ENCODE measurements around the gene ZNF579.
A peak's percentile ranks its signal among the peaks of the same experiment; 100 is the strongest.
"Not testable (repeated sequence)": the region's sequence is repeated elsewhere in the genome, so short reads cannot be mapped to it uniquely, and the experiment has no call there.

Gene ZNF579

DNA sequence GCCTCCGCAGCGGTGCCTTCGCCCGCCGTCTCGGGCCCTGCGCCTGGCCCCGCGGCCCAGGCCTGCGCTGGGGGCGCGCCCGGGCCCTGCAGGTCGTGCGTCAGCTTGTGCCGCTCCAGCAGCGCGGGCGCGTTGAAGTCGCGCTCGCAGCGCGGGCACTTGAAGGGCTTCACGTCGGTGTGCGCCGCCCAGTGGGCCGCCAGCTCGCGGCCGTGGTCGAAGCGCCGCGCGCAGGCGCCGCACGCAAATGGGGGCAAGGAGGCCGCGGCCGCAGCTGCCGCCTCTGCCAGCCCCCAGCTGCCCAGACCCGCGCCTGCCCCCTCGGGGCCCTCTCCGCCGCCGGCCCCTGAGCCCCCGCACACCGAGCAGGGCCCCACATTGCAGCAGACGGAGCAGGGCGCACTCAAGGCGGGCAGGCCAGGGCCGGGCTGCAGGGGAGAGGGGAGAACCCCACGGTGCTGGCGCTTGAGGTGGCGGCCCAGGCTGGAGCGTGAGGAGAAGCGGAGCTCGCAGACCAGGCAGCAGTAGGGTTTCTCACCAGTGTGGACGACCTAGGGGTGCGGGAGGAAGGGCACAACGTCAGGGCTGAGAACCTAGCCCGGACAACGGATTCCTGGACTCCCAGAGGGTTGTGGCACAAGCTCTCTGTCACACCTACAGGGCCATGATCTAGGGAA, 12.6 kb upstream of the ZNF579 start:
- DNase-seq (ENCODE audit: low read depth in 2 of 2), result no peak

DNA sequence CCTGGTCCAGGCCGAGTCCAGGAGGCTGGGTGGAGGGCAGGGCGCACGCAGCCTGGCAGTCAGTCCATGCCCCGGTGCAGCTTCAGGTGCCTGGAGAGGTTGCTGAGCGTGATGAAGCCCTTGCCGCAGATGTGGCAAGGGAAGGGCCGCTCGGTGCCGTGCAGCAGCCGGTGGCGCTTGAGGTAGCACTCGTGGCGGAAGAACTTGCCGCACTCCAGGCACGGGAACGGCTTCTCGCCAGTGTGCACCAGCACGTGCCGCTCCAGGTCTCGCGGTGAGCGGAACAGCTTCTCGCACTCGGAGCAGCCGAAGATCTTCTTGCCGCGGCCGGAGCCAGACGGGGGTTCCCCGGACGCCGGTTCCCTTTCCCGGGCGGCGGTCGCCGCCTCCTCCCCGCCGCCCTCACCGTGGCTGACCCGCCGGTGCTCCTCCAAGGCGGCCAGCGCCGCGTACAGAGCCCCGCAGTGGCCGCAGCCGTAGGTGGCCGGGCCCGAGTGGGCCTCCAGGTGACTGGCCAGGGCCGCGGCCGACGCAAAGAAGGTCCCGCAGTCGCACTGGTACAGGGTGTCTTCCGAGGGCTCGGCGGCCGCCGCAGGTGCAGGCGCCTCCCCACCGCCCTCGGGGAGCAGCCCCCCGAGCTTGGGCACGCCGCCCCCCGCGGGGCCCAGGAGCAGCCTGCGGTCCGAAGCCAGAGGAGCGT, 11.9 kb upstream of the ZNF579 start:
- no peak for DNase-seq (ENCODE audit: low read depth in 2 of 2)

DNA sequence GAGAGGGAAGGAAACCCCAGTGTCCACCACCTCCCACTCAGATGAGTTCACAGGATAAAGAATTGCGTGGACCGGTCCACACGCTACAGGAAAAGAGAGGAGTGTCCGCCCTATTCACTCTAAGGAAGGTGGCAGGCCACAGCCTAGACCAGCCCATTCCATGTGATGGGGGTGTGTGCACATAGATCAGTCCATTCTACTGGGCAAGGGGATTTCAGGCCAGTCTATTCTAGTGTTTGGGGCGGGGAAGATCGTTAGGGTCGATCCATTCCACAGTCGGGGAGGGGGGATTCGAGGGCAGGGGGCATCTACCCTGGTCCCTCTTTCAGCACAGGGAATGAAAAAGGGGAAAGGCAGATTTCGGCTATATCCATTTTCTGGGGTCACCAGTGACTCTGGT, 10.9 kb upstream of the ZNF579 start:
- no peak for DNase-seq (ENCODE audit: low read depth in 2 of 2)

DNA sequence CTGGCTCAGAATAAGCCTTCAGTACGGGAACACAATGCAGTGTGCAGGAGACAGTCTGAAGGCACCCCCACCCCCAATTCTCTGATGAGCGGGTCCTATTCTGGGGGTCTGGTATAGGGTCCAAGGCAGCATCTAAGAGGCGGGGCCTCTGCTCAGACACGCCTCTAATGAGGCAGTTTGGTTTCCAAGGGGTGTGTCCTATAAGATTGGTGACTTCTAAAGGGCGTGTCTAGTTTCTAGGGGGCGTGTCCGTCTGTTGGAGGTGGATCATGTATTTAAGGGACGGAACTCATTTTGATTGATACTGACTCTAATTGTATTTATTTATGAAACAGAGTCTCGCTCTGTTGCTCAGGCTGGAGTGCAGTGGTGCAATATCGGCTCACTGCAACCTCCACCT, 10.0 kb upstream of the ZNF579 start:
- no peak for DNase-seq (ENCODE audit: low read depth in 2 of 2)

DNA sequence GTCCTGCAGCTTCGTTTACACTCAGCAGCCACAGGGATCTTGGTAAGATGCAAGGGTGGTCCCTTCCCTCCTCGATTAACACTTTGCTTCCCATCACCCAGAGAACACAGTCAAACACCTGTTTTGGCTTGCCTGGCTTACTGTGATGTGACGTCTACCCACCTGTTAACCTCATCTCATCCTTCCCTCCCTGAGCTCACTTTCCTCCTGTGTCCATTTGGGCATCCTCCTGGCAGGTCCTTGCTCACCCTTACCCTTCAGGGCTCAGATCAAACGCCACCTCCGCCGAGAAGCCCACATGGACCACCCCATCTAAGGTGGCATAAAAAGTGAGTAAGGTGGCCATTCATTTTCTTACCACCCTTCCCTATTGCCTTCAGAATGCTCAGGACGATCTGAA, 9.5 kb upstream of the ZNF579 start:
- DNase-seq (ENCODE audit: low read depth in 2 of 2), result no peak

DNA sequence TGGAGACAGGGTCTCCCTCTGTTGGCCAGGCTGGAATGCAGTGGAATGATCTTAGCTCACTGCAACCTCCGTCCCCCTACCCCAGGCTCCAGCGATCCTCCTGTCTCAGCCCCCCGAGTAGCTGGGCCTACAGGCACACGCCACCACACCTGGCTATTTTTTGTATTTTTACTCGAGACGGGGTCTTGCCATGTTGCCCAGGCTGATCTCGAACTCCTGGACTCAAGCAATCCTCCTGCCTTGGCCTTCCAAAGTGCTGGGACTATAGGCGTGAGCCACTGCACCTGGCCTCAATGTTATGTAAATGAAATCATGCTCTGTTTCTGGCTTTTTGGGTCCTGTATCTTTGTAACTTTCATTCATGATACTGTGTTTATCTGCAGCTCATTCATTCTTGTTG, 8.1 kb upstream of the ZNF579 start:
- DNase-seq (ENCODE audit: low read depth in 2 of 2), result no peak

DNA sequence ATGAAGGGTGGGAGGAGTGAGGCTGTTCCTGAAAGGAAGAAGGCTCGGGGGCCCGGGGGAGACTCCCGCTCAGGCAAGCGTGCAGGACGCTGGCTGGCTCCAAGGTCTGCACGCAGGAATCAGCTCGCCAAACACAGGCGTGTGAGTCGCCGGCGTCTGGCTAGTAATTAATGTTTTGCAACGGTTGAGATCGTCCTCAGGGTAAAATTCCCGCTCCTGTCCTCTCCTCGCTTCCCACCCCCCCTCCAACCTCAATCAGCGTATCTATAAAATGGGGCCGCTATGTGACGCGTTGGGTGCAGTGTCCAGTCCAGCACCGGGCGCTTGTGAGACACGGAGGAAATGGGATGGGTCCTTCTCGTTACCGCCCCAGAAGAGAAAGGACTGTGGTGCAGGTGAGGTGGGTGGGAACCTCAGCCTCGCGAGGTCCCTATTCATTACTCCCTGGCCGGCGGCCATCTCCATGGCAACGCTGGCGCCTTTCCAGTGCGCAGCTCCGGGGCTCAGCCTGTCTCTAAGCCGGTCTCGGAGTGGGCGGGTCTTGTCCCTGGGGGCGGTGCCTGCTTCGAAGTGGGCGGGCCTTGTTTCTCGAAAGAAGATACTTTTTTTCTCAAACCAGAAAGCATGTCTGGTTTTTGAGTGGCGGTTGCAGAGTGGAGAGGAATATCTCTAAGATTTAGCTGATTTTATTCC, 6.5 kb upstream of the ZNF579 start:
- peak; percentile 78 to 84 for DNase-seq (ENCODE audit: low read depth in 2 of 2)

DNA sequence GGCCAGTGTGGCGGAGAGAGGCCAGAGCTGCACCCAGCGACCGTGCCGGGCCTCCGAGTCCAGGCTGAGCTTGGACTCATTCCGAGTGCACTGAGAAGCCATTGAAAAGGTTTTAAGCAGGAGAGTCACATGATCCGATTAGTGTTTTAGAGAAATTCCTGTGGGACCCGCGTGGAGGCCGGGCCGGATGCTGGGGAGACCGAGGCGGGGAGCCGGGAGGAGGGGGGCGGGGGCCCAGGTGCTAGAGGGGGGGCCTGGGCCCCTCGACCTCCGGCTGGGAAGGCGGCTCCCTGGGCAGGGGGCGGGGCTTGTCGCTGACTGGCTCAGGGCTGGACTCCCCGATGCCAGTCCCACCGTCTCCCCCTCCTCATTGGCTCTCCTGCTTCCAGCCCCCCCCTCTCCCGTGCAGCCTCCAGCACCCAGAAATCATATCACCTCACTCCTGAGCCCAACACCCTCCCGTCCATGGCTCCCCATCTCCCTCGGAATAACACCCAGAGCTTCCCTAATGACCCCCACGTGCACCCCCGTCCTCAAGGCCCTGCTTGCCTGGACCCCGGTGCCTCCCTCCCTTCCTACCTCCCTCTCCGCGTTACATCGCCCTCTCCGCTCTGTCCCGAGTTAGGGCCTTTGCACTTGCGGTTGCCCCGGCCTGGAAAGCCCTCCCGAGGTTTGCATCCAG, 5.2 kb upstream of the ZNF579 start:
- DNase-seq (ENCODE audit: low read depth in 2 of 2), result no peak

DNA sequence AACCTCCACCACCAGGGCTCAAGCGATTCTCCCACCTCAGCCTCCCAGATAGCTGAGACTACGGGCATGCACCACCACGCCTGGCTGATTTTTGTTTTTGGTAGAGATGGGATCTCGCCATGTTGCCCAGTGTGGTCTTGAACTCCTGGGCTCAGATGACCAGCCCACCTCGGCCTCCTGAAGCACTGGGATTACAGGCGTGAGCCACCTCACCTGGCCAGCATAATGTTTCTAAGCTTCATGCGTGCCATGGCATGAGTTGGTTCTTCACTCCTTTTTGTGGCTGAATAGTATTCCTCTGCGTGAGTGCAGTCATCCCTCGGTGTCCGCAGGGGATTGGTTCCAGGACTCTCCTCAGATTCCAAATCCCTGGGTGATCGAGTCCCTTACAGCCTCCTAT, 4.2 kb upstream of the ZNF579 start:
- DNase-seq (ENCODE audit: low read depth in 2 of 2), result no peak

DNA sequence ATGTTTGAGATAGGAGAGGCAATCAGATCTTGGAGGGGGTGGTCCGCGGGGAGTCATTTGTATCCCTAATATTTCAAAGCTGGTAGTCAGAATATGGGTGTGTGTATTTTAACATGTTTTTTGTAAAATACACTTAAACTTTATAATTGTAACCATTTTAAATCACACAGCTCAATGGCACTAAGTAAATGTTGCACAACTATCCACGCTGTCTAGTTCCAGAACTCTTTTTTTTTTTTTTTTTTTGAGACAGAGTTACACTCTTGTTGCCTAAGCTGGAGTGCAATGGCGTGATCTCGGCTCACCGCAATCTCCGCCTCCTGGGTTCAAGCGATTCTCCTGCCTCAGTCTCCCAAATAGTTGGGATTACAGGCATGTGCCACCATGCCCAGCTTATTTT, 3.2 kb upstream of the ZNF579 start:
- not testable (repeated sequence) for DNase-seq (ENCODE audit: low read depth in 2 of 2)

DNA sequence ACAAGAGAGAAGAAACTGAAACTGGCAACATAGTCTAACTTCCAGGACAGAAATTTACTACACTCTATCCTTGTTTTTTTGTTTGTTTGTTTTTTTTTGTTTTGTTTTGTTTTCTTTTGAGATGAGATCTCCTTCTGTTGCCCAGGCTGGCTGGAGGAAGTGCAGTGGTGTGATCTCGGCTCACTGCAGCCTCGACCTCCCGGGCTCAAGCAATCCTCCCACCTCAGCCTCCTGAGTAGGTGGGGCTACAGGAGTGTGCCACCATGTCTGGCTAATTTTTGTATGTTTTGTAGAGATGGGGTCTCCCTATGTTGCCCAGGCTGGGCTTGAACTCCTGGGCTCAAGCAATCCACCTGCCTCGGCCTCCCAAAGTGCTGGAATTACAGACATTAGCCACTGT, 1.6 kb upstream of the ZNF579 start:
- DNase-seq (ENCODE audit: low read depth in 2 of 2), result not testable (repeated sequence)

DNA sequence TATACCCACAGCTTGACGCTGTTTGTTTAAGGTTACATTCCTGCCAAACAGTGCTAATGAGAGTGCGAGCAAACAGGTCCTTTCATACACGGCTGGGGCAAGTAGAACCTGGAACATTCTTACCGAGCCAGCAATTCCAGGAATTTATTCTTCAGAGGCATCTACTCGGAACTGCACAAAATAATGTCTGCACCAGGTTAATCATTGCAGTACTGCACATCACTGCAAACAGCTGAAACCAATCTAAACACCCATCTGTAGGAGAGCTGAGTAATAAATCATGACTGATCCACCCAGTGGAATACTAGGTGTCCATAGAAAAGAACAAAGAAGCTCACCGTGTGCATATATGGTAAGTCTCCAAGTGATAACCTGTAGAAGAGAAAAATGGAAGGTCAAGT, 1.2 kb upstream of the ZNF579 start:
- DNase-seq (ENCODE audit: low read depth in 2 of 2), result no peak

DNA sequence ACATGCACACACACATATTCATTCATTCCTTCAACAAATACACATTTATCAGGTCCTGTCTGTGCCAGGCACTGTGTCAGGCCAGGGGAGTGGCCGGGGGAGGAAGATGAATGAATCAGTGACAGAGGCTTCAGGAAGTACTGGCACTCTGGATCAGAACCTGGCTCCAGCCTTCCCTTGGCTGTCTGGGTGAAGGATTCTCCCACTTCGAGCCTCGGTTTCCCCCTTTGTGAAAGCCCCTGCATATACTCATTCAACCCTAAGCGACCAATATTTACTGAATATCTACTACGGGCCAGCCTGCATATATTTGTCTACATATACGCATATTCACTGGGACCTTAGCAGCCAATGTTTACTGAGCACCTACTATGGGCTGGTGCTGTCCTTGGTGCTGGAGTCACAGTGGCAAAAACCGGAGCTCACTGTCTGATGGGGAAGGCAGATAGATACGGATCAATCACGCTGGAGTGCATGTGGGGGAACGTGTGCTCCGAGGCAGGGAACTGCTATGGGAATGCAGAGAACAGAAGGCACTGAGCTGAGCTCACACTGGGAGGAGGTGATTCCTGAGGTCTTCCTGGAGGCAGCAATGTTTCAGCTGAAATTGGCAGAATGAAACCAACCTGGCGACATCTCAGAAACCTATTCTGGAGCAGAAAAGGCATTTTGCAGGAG, 636 bp upstream of the ZNF579 start:
- no peak for DNase-seq (ENCODE audit: low read depth in 2 of 2)

DNA sequence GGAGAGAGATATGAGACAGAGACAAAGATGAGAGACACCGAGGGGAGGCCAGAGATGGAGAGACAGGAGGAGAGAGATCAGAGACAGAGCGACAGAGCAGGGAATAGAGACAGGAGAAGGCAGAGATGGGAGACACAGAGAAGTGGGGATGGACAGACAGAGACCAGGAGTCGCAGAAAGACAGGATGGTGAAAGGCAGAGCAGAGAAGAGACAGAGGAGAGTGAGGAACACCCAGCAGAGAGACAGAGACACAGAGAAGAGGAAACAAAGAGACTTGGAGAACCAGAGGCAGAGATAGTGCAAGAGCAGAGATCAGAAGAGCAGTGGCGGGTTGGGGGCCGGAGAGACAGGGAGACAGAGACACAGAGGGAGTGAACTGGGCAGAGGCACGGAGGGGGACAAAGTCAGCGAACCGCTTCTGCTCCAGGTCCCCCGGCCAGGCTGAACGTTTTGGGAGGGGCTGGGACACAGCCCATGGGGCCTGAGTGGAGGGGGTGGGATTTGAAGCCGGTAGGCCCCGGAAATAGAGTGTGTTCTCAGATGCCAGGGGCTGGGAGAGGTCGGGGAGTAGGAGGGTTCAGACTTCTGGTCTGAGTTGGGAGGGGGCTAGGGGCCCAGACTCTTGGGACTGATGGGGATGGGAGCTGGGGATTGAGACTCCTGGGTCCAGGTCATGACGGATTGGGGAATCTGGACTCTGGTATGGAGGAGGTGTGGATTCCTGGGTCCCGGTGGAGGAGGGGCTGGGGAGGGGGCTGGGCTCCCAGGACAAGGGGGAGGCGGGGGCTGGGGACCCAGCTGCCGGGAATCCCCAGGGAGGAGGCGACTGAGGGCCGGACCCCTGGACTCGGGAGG, 654 bp downstream of the ZNF579 start:
- DNase-seq (ENCODE audit: low read depth in 2 of 2), result no peak

DNA sequence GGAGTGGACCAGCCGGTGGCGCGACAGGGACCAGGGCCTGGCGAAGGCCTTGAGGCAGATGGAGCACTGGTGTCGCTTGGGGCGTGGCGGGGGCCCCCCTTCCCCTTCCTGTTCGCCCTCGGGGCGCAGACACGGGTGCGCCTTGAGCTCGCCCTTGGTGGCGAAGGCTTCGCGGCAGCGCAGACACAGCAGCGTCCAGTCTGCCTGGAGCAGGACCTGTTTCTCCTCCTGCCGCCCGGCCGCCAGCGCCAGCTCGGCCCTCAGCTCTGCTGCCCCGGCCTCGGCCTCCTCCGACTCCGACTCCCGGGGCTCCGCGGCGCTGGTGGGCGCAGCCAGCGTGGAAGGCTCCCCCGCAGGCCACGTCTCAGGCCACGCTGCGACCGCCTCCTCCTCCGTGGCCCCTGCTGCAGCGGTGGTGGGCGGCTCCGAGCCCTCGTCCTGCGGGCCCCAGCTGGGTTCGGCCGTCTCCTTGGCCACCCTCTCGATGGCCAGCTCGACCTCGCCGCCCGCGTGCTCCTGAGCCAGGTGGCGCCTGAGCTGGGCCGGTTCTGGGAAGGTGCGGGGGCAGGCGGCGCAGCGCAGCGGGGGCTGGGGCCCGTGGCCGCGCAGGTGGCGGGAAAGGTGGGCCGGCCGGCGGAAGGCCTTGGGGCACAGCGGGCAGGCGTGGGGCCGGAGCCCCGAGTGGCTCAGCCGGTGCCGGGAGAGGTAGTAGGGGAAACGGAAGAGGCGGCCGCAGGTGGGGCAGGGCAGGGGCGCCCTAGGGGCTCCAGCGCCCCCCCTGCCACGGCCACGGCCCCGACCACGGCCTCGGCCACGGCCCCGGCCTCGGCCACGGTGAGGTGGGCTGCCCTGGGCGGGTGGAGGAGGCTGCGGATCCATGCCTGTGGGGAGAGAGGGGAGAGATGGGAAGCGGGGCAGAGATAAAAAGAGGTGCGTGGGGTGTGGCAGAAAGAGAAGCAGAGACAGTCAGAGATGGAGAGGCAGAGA, 1.6 kb downstream of the ZNF579 start:
- DNase-seq (ENCODE audit: low read depth in 2 of 2), result no peak

DNA sequence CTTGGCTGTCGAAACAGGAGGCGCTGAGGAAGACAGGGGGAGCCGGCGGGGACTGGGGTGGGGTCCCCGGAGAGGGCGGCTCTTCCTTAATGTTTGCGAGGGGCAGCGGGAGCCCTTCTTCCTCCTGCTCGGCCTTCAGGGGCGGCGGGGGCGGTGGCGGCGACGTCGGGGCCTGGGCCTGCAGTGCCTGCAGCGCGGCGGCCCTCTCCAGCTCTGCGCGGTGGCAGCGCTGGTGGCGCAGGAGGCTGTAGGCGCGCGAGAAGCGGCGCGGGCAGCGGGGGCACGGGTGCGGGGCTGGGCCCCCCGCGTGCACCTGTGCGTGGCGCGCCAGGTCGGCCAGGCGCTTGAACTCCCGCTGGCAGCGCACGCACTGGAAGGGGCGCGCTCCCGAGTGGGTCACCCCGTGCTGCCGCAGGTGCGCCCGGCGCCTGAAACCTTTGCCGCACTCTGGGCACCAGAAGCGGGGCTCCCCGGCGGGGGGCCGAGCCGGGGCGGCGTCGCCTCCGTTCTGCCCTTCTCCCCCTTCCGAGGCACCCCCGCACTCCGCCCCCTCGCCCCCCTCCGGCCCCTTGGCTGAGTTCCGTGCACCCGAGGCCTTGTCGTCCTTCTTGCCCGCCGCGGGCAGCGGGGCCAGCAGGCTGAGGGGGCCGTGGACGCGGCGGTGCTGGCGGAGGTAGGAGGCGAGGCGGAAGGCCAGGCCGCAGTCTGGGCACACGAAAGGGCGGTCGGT, 2.5 kb downstream of the ZNF579 start:
- DNase-seq (ENCODE audit: low read depth in 2 of 2), result no peak

DNA sequence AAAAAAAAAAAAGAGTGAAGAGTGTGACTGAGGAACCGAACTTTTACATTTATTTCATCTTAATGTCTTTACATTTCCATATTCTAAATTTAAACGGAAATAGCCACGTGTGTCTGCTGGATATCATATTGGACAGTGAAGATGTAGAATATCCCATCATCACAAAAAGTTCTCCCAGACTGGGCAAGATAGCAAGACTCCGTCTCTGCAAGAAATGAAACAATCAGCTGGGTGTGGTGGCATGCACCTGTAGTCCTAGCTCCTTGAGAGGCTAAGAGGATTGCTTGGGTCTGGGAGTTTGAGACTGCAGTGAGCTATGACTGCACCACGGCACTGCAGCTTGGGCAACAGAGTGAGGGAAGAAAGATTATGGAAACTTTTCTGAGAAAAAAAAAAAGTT, 3.9 kb downstream of the ZNF579 start:
- DNase-seq (ENCODE audit: low read depth in 2 of 2), result no peak

DNA sequence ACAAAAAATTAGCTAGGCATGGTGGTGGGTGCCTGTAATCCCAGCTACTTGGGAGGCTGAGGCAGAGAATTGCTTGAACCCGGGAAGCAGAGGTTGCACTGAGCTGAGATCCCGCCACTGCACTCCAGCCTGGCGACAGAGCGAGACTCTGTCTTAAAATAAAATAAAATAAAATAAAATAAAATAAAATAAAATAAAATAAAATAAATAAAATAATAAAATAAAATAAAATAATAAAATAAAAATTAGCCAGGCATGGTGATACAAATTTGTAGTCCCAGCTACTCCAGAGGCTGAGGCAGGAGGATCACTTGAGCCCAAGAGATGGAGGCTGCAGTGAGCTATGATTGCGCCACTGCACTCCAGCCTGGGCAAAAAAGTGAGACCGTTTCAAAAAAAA, 6.7 kb downstream of the ZNF579 start:
- not testable (repeated sequence) for DNase-seq (ENCODE audit: low read depth in 2 of 2)

DNA sequence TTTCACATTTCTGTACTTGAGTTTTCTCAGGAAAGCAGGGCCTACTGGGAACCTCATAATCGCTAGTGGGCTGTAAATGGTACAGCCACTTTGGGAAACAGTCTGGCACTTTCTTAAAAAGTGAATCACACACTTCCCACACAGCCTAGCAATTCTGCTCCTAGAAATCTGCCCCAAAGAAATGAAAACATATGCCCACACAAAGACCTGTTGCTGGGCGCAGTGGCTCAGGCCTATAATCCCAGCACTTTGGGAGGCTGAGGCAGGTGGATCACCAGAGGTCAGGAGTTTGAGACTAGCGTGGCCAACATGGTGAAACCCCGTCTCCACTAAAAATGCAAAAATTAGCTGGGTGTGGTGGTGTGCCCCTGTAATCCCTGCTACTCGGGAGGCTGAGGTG, 11.2 kb downstream of the ZNF579 start:
- DNase-seq (ENCODE audit: low read depth in 2 of 2), result not testable (repeated sequence)

All from stimulated activated CD8-positive, alpha-beta memory T cell treated with anti-CD3 and anti-CD28 coated beads, Interleukin-2, amount 100 ng/mL, for 1 hour (primary cell).